ENCODE data around the gene THAP2.

- TF ChIP-seq CTCF (conservative IDR thresholded peaks at IDR 0.05; ENCODE audit: low read depth in 2 of 2) (no peak), POLR2AphosphoS5 (IDR thresholded peaks at IDR 0.05; ENCODE audit: low read depth) (no peak), CREB1 (CRISPR knock-in tag; IDR thresholded peaks at IDR 0.05; ENCODE audit: low read depth) (no peak), ZNF462 (CRISPR knock-in tag; IDR thresholded peaks at IDR 0.05) (no peak), ZNF114 (CRISPR knock-in tag; IDR thresholded peaks at IDR 0.05) (no peak), EZH2phosphoT487 (IDR thresholded peaks at IDR 0.05; ENCODE audit: unreplicated experiment) (no peak), EZH2 (IDR thresholded peaks at IDR 0.05; ENCODE audit: low read depth, unreplicated experiment) (no peak), NANOG (IDR thresholded peaks at IDR 0.05; ENCODE audit: borderline replicate concordance) (no peak), STAT1 (IDR thresholded peaks at IDR 0.05; ENCODE audit: unreplicated experiment) (no peak), REST (IDR thresholded peaks at IDR 0.05; ENCODE audit: unreplicated experiment) (no peak), JUNB (IDR thresholded peaks at IDR 0.05; ENCODE audit: unreplicated experiment) (no peak)
Measured at GRCh38 chr12:71684081-71684480, 20.0 kb downstream of the THAP2 start.

Measured in GM23338 (cell line).